PFSK-1 (cell line): ENCODE data around the gene DOHH.

Experiments
- FOXP2 ChIP-seq: optimal IDR thresholded peaks from 2 replicates; pipeline ENCODE3; 2011; ENCODE audit warnings: borderline replicate concordance, control low read depth, inconsistent platforms; ENCODE audit not compliant: insufficient read depth; ENCODE audit errors: extremely low read length, extremely low read depth
- POLR2AphosphoS5 ChIP-seq: IDR thresholded peaks from 2 replicates; pipeline ENCODE4 v1.6.1; 2012; ENCODE audit warnings: low read depth, mild to moderate bottlenecking, control low read depth, low read length, moderate library complexity
- TAF1 ChIP-seq: IDR thresholded peaks from 2 replicates; pipeline ENCODE4 v1.6.1; 2012; ENCODE audit warnings: low read length, control low read depth, borderline replicate concordance; ENCODE audit not compliant: insufficient read depth

- TF ChIP-seq POLR2AphosphoS5: no peak
- TF ChIP-seq FOXP2: no peak
- TF ChIP-seq TAF1: no peak
Observed at GRCh38 chr19:3462991-3463713, 37.3 kb downstream of the DOHH start.
